BLaER1 (cell line): Measurements from ENCODE around the gene RFTN1.

Experiments
- H3K27ac ChIP-seq: shearing (Covaris generic); formaldehyde crosslinking; 2 replicates; pipeline ENCODE4 v1.8.1; 2022
- H3K27me3 ChIP-seq: shearing (Covaris generic); formaldehyde crosslinking; 2 replicates; pipeline ENCODE4 v1.8.1; 2022
- H3K36me3 ChIP-seq: shearing (Covaris generic); formaldehyde crosslinking; 2 replicates; pipeline ENCODE4 v1.8.1; 2022
- H3K4me1 ChIP-seq: shearing (Covaris generic); formaldehyde crosslinking; 2 replicates; pipeline ENCODE4 v1.8.1; 2022
- H3K4me2 ChIP-seq: shearing (Covaris generic); formaldehyde crosslinking; 2 replicates; pipeline ENCODE4 v1.8.1; 2022
- H3K4me3 ChIP-seq: shearing (Covaris generic); formaldehyde crosslinking; 2 replicates; pipeline ENCODE4 v1.8.1; 2022
- H3K9ac ChIP-seq: shearing (Covaris generic); formaldehyde crosslinking; 2 replicates; pipeline ENCODE4 v1.8.1; 2022
- H3K9me3 ChIP-seq: shearing (Covaris generic); formaldehyde crosslinking; 2 replicates; pipeline ENCODE4 v1.8.1; 2022
- H4K20me1 ChIP-seq: shearing (Covaris generic); formaldehyde crosslinking; 2 replicates; pipeline ENCODE4 v1.8.1; 2022
- Cebpa-rat ChIP-seq: shearing (Covaris generic); IDR thresholded peaks from 2 replicates; pipeline ENCODE4 v1.8.1; 2022

The RFTN1 gene

GRCh38 chr3:16404349-16404895 is 109.1 kb downstream of the RFTN1 start:
- H3K27ac ChIP-seq: no peak overlapping the region
- H3K27me3 ChIP-seq: no peaks in the 10 kb centered on the region
- no peak overlapping the region for H3K9ac ChIP-seq
- no peak overlapping the region for H3K4me2 ChIP-seq
- H3K9me3 ChIP-seq: no peaks in the 10 kb centered on the region; the same call in 1 of the 2 replicates
- peaks cover 17% of the 10 kb centered on the region for H3K4me1 ChIP-seq
- peaks cover 84% of the 10 kb centered on the region for H3K36me3 ChIP-seq
- no peak for TF ChIP-seq Cebpa-rat
- no peak overlapping the region for H3K4me3 ChIP-seq
- peaks cover 73% of the 10 kb centered on the region for H4K20me1 ChIP-seq

DNA sequence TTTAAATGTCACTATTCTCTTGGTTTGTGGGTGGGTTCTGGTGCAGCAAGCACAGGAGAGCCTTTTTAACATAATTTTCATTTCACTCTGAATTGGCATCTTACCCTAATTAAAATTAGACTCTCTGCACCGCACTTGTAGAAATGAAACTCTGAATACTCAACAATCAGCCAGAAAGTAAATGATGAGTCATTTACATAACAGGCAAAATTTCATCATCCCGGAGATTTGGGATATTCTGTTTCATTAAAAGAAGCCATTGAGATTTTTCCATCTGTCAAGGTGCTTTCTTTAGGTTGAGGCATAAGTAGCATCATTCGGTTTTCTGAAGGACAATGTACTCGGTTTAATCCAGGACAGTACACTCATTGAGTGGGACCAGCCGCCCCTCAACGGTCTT is 111.0 kb downstream of the RFTN1 start:
- H3K4me1 ChIP-seq: peaks cover 18% of the 10 kb centered on the region
- H3K27ac ChIP-seq: no peak overlapping the region
- H3K4me3 ChIP-seq: no peak overlapping the region
- TF ChIP-seq Cebpa-rat: no peak
- H3K9ac ChIP-seq: no peak overlapping the region
- H3K36me3 ChIP-seq: peaks cover 79% of the 10 kb centered on the region
- H4K20me1 ChIP-seq: peaks cover 78% of the 10 kb centered on the region
- H3K27me3 ChIP-seq: no peaks in the 10 kb centered on the region
- H3K4me2 ChIP-seq: no peak overlapping the region
- H3K9me3 ChIP-seq: no peaks in the 10 kb centered on the region; the same call in 1 of the 2 replicates

DNA sequence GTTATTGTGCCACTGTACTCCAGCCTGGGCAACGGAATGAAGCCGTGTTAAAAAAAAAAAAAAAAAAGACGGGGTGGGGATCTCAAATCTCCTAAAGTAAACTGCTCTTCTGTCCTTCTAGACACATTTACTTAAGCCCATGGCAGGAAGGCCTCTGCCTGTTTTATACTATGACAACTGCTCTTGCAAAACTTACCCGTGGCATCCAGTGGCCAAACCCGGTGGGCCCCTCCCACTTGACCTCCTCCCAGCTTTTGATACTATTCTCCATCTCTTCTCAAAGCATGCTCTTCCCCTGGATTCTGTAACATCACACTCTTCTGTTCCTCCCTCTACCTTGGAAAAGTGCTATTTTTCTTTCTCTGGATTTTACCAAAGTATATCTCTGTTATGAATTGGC is 112.2 kb downstream of the RFTN1 start:
- Histone ChIP-seq H3K4me3 (no peak overlapping the region), H3K36me3 (peaks cover 73% of the 10 kb centered on the region), H3K27ac (no peak overlapping the region), H4K20me1 (peaks cover 67% of the 10 kb centered on the region), H3K4me1 (peaks cover 18% of the 10 kb centered on the region), H3K9me3 (no peaks in the 10 kb centered on the region; the same call in 1 of the 2 replicates), H3K9ac (no peak overlapping the region), H3K27me3 (no peaks in the 10 kb centered on the region), H3K4me2 (no peak overlapping the region)
- TF ChIP-seq Cebpa-rat: no peak

DNA sequence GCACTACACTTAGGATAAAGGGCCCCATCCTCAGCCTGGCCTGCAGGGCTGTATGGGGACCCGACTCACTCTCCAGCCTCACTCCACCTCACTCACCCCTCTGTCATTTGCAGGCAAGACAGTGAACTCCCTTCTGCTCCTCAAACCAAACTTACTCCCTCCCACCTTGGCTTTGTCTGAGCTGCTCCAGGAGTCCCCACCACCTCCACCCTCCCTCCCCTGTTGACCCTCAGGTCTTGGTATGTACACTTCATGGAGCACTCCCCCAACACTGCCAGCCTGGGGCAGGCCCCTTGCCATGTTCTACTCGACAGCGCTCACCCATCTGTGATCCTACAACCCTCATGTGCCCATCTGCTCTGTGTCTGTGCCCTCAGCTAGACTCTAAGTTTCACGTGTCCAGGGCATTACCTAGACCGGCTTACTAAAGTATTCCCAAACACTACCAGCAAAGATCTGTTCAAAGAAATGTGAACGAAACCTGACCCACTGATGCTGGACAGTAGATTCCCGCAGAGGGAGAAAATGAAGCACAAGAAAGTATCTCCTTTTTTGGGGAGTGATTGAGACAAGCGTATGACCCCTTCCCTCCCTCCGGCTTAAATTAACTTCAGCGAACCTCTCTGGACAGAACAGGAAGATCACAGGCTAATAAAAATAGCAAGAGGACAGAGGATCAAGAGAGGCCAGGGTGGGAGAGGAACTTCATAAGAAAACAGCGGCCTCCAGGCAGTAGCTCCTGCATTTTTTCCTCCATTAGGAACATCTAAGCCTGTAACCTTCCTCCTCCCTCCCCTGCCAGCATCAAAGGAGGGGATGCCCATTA is 113.2 kb downstream of the RFTN1 start:
- 0 out of 2 replicates have a peak overlapping the region, but pooled peaks have one; percentile 3 for H3K27ac ChIP-seq
- H3K4me2 ChIP-seq: 0 out of 2 replicates have a peak overlapping the region, but pooled peaks have one; percentile 16
- H3K9me3 ChIP-seq: no peaks in the 10 kb centered on the region; the same call in 1 of the 2 replicates
- H3K36me3 ChIP-seq: peaks cover 64% of the 10 kb centered on the region
- no peak overlapping the region for H3K9ac ChIP-seq
- H4K20me1 ChIP-seq: peaks cover 62% of the 10 kb centered on the region
- TF ChIP-seq Cebpa-rat: no peak
- no peak overlapping the region for H3K4me3 ChIP-seq
- no peaks in the 10 kb centered on the region for H3K27me3 ChIP-seq
- peaks cover 18% of the 10 kb centered on the region for H3K4me1 ChIP-seq

GRCh38 chr3:16399473-16399872 is 114.0 kb downstream of the RFTN1 start:
- Histone ChIP-seq H3K27ac (no peak overlapping the region), H3K9me3 (no peaks in the 10 kb centered on the region; the same call in 1 of the 2 replicates), H3K36me3 (peaks cover 55% of the 10 kb centered on the region), H3K9ac (no peak overlapping the region), H3K4me3 (no peak overlapping the region), H4K20me1 (peaks cover 53% of the 10 kb centered on the region), H3K27me3 (no peaks in the 10 kb centered on the region), H3K4me2 (0 out of 2 replicates have a peak overlapping the region, but pooled peaks have one; percentile 16), H3K4me1 (peaks cover 18% of the 10 kb centered on the region)
- no peak for TF ChIP-seq Cebpa-rat

- no peak overlapping the region for H3K9ac ChIP-seq
- peaks cover 18% of the 10 kb centered on the region for H3K4me1 ChIP-seq
- no peaks in the 10 kb centered on the region for H3K9me3 ChIP-seq
- H3K27ac ChIP-seq: no peak overlapping the region
- no peaks in the 10 kb centered on the region for H3K27me3 ChIP-seq
- H3K4me3 ChIP-seq: no peak overlapping the region
- peaks cover 62% of the 10 kb centered on the region for H3K36me3 ChIP-seq
- no peak for TF ChIP-seq Cebpa-rat
- no peak overlapping the region for H3K4me2 ChIP-seq
- H4K20me1 ChIP-seq: peaks cover 59% of the 10 kb centered on the region
Measured at GRCh38 chr3:16398648-16399047, 114.9 kb downstream of the RFTN1 start.

- Histone ChIP-seq H3K4me1 (peaks cover 18% of the 10 kb centered on the region), H3K27ac (no peak overlapping the region), H3K36me3 (peaks cover 48% of the 10 kb centered on the region), H3K4me3 (no peak overlapping the region), H4K20me1 (peaks cover 58% of the 10 kb centered on the region), H3K9me3 (no peaks in the 10 kb centered on the region), H3K27me3 (no peaks in the 10 kb centered on the region), H3K9ac (no peak overlapping the region), H3K4me2 (no peak overlapping the region)
- TF ChIP-seq Cebpa-rat: no peak
Measured at GRCh38 chr3:16396202-16396601, 117.3 kb downstream of the RFTN1 start.

DNA sequence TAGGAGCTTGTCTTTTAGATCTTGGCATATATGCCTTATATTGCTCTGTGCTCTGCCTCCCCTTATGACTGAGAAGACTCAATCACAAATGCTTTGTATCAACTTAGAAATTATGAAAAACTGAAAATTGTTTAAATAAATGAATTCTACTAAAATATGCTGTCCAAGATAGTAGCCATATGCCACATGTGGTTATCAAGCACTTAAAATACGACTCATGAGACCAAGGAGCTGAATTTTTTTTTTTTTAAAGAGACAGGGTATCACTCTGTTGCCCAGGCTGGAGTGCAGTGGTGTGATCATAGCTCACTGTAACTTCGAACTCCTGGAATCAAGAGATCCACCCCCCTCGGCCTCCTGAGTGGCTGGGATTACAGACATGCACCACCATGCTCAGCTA is 118.3 kb downstream of the RFTN1 start:
- Histone ChIP-seq H3K4me1 (peaks cover 9% of the 10 kb centered on the region), H4K20me1 (peaks cover 58% of the 10 kb centered on the region), H3K9ac (no peak overlapping the region), H3K4me3 (no peak overlapping the region), H3K36me3 (peaks cover 39% of the 10 kb centered on the region), H3K27ac (no peak overlapping the region), H3K4me2 (no peak overlapping the region), H3K27me3 (no peaks in the 10 kb centered on the region), H3K9me3 (no peaks in the 10 kb centered on the region)
- no peak for TF ChIP-seq Cebpa-rat

GRCh38 chr3:16394639-16395038 is 118.9 kb downstream of the RFTN1 start:
- H3K9ac ChIP-seq: no peak overlapping the region
- H3K27me3 ChIP-seq: no peaks in the 10 kb centered on the region
- peaks cover 58% of the 10 kb centered on the region for H4K20me1 ChIP-seq
- no peak overlapping the region for H3K4me3 ChIP-seq
- H3K9me3 ChIP-seq: no peaks in the 10 kb centered on the region
- TF ChIP-seq Cebpa-rat: no peak
- no peak overlapping the region for H3K4me2 ChIP-seq
- H3K36me3 ChIP-seq: peaks cover 39% of the 10 kb centered on the region
- peaks cover 4% of the 10 kb centered on the region for H3K4me1 ChIP-seq
- no peak overlapping the region for H3K27ac ChIP-seq

DNA sequence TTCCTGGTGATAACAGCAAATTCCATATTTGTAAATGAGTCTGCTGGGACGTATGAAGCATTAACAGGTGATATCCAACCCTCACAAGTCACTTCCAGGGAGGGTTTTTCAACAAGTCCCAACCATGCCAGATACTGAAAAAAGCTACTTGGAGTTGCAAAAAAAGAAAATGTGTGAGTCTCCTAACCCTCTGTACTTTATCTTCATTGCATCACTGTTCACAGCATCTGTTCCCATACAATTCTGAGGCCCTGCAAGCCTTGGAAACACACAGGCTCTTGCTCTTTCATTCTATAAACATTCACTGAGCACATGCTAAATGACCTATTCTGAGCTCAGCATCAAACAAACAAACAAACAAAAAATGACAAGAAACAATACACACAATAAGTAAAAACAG is 120.8 kb downstream of the RFTN1 start:
- Histone ChIP-seq H3K9me3 (no peaks in the 10 kb centered on the region), H3K27me3 (no peaks in the 10 kb centered on the region), H3K4me1 (peaks cover 4% of the 10 kb centered on the region), H3K4me3 (no peak overlapping the region), H3K36me3 (peaks cover 29% of the 10 kb centered on the region), H3K9ac (no peak overlapping the region), H3K27ac (no peak overlapping the region), H4K20me1 (peaks cover 51% of the 10 kb centered on the region; the same call in 1 of the 2 replicates), H3K4me2 (no peak overlapping the region)
- no peak for TF ChIP-seq Cebpa-rat
